Fibroblast of the aortic adventitia (primary cell): ENCODE data around the gene BTG2. TPM values are rescaled to one million over a fixed set of nuclear protein-coding genes. Genes with fewer than 3 reads are reported as not detected.

Experiments
- DNase-seq: peaks from one replicate; pipeline ENCODE4 v3.0.0-alpha.2; 2010; ENCODE audit warnings: low read depth
- H3K4me3 ChIP-seq: 2 replicates; pipeline ENCODE4 v1.5.1; 2011; ENCODE audit warnings: low read depth, mild to moderate bottlenecking, control low read depth, low read length, moderate library complexity
- CTCF ChIP-seq: IDR thresholded peaks from 2 replicates; pipeline ENCODE4 v1.5.1; 2011; ENCODE audit warnings: mild to moderate bottlenecking, low read length, control low read depth, inconsistent platforms; ENCODE audit not compliant: insufficient read depth
- total RNA-seq: library from RNA; depleted of rRNA; stranded (reverse); fragments of >200 nt; gene quantifications from 2 replicates; pipeline ENCODE4 v1.2.3, GENCODE V29; 2012; ENCODE audit warnings: low replicate concordance

Gene BTG2
- total RNA-seq, 1 donor = 16.7 TPM

DNA sequence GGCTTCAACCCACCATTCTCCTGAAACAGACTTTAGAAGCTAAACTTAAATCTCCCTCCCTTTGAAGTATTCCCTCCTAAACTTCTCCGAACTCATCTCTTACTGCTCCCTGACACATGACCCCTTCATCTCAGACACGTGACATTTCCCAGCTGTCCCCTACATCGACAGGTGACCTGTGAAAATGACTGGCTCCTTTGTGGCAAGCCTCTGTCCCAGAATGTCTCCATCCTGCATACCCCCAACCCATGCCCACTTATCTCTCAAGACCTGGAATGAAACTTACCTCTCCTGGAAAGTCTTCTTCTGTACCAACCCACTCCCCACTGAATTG, 41.4 kb downstream of the BTG2 start:
- no peak overlapping the region for H3K4me3 ChIP-seq
- no peak for TF ChIP-seq CTCF
- DNase-seq = no peak

DNA sequence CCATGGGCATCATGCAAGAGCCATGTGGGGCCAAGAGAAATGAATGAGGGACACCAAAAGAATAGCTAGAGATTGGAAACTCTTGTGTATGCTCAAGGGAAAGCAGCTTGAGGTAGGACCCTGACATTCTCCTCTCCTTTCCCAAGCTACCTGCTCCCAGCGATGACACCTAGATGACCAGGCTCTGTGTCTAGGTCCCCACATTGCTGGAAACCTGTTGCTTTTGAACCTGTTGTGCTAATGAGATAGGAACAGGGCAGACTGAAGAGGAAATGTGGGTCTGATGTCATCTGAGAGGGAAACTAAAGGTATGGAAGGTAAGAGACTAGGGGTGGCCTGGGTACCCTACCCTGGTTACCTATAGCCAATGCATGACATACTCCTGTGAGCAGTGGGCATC, 43.8 kb downstream of the BTG2 start:
- no peak overlapping the region for H3K4me3 ChIP-seq
- DNase-seq = no peak
- TF ChIP-seq CTCF = no peak

GRCh38 chr1:203349773-203350524, 44.6 kb downstream of the BTG2 start:
- no peak for DNase-seq
- no peak for TF ChIP-seq CTCF
- H3K4me3 ChIP-seq = no peak overlapping the region

- DNase-seq = peak; percentile 78
- TF ChIP-seq CTCF = no peak
- peak within 1 kb of the TSS; percentile 31 for H3K4me3 ChIP-seq
Measured at GRCh38 chr1:203351037-203351625, 45.8 kb downstream of the BTG2 start, which contains the start of gene FMOD. TSS of gene FMOD (minus strand) at chr1:203351122. CDS start at chr1:203348270, 2,852 bp downstream.

- no peak for DNase-seq
- TF ChIP-seq CTCF = no peak
Measured at GRCh38 chr1:203353486-203353885, 48.2 kb downstream of the BTG2 start.

GRCh38 chr1:203354246-203354645, 48.9 kb downstream of the BTG2 start:
- no peak for TF ChIP-seq CTCF
- H3K4me3 ChIP-seq = no peak overlapping the region
- peak; percentile 39 for DNase-seq

More at GRCh38 chr1:203353486-203353885, 48.2 kb downstream of the BTG2 start:
- H3K4me3 ChIP-seq = no peak overlapping the region
